ENCODE results near the gene SLFN12L. TPM values are rescaled to one million over a fixed set of nuclear protein-coding genes. Genes with fewer than 3 reads are reported as not detected.

The SLFN12L gene
- total RNA-seq, 1 donor from 2014 or later = 0.18 TPM

DNA sequence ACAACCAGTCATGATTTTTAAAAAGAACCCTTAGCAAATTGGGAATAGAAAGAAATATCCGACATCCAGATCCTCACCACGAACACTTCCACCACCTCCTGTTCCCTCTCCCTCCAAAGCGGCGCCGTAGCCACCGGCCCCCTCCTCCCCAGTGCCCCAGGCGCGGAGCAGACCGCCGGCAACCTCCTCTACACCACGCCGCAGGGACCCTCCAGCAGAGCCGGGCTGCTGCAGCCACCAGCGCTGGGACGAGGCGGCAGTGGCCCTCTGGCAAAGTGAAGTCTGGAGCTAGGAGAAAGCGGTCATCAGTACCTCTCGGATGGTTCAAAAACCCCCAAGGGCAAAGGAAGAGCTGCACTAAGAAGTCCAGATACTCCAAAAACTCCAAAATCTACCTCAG lies 47.5 kb downstream of the SLFN12L start:
- Mint-ChIP-seq H3K36me3 (no peaks in the 10 kb centered on the region), H3K4me3 (no peak overlapping the region)
- no peak for DNase-seq (ENCODE audit: low spot score in 2 of 2, unreplicated experiment in 2 of 2)

DNA sequence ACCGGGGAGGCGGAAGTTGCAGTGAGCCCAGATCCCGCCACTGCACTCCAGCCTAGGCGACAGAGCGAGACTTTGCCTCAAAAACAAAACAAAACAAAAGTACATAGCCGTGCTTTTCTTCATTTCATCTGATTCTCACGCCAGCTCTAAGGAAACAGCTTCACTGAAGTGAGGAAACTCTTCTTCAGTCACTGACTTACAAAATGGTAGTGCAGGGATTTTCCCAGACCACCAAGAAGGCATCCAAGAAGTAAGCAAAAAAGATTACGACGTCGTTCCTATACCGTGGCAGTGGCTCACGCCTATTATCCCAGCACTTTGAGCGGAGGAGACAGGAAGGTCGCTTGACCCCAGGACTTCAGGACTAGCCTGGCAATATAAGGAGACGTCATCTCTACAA lies 48.5 kb downstream of the SLFN12L start:
- H3K27me3 Mint-ChIP-seq (ENCODE audit: low read depth) = peaks cover 98% of the 10 kb centered on the region
- H3K9me3 Mint-ChIP-seq = no peaks in the 10 kb centered on the region
- H3K36me3 Mint-ChIP-seq = no peaks in the 10 kb centered on the region
- H3K4me3 Mint-ChIP-seq = no peak overlapping the region
- no peak for DNase-seq (ENCODE audit: low spot score in 2 of 2, unreplicated experiment in 2 of 2)
- H3K27ac Mint-ChIP-seq = no peak overlapping the region
- H3K4me1 Mint-ChIP-seq = peaks cover 3% of the 10 kb centered on the region
- TF ChIP-seq, protein P1, sequence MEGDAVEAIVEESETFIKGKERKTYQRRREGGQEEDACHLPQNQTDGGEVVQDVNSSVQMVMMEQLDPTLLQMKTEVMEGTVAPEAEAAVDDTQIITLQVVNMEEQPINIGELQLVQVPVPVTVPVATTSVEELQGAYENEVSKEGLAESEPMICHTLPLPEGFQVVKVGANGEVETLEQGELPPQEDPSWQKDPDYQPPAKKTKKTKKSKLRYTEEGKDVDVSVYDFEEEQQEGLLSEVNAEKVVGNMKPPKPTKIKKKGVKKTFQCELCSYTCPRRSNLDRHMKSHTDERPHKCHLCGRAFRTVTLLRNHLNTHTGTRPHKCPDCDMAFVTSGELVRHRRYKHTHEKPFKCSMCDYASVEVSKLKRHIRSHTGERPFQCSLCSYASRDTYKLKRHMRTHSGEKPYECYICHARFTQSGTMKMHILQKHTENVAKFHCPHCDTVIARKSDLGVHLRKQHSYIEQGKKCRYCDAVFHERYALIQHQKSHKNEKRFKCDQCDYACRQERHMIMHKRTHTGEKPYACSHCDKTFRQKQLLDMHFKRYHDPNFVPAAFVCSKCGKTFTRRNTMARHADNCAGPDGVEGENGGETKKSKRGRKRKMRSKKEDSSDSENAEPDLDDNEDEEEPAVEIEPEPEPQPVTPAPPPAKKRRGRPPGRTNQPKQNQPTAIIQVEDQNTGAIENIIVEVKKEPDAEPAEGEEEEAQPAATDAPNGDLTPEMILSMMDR (IDR thresholded peaks at IDR 0.05; ENCODE audit: unreplicated experiment) = no peak

More for the DNA sequence above, 47.5 kb downstream of the SLFN12L start:
- Mint-ChIP-seq H3K27me3 (ENCODE audit: low read depth) (peaks cover 95% of the 10 kb centered on the region), H3K27ac (no peak overlapping the region), H3K9me3 (no peaks in the 10 kb centered on the region), H3K4me1 (peaks cover 3% of the 10 kb centered on the region)
- TF ChIP-seq, protein P1 (IDR thresholded peaks at IDR 0.05; ENCODE audit: unreplicated experiment) = no peak

DNA sequence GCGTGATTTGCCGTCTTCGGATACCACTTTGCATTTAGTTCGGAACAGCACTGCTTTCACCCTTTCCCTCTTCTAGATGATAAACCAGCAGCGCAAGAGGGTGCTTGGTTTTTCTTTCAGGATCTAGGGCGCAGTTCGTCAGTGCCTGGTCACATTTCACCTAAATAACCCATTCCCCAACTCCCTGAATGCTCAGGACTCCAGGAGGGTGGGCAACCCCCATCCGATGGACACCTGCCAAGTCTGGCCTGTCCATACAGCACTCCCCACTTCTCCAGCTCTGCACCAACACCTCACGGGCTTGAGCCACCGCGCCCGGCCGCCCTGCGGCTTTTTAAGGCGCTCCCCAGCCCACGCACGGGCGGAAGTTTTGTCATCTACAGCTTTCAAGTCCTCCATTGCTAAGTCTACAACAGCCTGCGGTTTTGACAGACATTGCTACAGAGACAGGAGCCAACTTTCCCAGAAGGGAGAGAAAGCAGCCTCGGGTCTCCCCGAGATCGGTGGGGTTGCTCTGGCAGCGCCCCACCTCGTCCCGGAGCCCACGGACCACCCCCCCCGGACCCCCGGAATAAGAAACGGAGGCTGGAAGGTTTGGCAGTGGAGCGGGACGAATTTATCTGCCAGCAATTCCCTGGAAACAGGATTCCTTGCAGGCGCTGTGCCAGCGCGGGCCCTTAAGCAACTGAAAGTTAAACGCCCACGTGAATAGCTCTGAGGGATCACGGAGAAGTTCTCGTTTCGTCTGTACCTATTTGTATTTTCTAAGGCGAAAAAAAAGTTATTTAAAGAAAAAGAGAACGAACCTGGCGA lies 50.4 kb downstream of the SLFN12L start:
- no peak for DNase-seq (ENCODE audit: low spot score in 2 of 2, unreplicated experiment in 2 of 2)
- Mint-ChIP-seq H3K4me3 (peak overlapping the region; percentile 61), H3K27ac (no peak overlapping the region), H3K4me1 (peaks cover 3% of the 10 kb centered on the region), H3K27me3 (ENCODE audit: low read depth) (peaks cover 98% of the 10 kb centered on the region), H3K36me3 (no peaks in the 10 kb centered on the region), H3K9me3 (no peaks in the 10 kb centered on the region)
- TF ChIP-seq, protein P1 (IDR thresholded peaks at IDR 0.05; ENCODE audit: unreplicated experiment) = no peak

DNA sequence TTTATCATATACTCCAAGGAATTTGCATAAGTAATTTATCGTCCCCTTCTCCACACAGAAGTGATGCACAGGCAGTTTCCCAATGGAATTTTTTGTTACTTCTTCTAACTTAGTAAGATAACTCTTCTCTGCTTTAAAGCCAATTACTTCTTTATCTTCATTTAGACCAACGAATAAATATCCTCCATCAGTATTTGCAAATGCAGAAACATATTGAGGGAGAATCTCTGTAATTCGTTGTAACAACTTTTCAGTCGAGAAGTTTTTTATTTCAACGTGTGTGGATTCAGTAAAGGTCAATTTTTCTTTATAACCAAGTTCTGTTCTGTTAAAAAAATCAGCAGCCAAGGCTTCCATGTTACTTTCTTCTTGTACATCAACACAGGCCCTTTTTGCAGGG lies 58.2 kb downstream of the SLFN12L start:
- no peak overlapping the region for H3K4me3 Mint-ChIP-seq
- no peak overlapping the region for H3K27ac Mint-ChIP-seq
- no peaks in the 10 kb centered on the region for H3K4me1 Mint-ChIP-seq
- no peaks in the 10 kb centered on the region for H3K9me3 Mint-ChIP-seq
- no peaks in the 10 kb centered on the region for H3K36me3 Mint-ChIP-seq
- TF ChIP-seq, protein P1 (IDR thresholded peaks at IDR 0.05; ENCODE audit: unreplicated experiment) = no peak
- peaks cover 88% of the 10 kb centered on the region for H3K27me3 Mint-ChIP-seq (ENCODE audit: low read depth)
- no peak for DNase-seq (ENCODE audit: low spot score in 2 of 2, unreplicated experiment in 2 of 2)

DNA sequence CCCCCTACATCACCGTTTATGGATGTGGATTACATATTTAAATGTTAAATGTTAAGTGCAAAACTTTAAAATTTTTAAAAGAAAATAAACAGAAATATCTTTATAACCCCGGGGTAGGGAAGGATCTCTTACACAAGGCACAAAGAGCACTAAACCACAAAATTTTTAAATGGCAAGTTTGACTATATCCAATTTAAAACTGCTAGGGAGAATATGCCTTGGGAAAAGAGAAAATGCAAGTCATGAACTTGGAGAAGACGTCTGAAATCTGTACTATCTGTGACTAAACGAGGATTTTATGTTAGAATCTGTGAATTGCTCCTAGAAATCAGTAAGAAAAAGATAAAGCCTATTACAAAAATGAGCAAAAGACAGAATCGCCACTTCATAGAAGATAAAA lies 60.2 kb downstream of the SLFN12L start:
- Mint-ChIP-seq H3K27me3 (ENCODE audit: low read depth) (peaks cover 86% of the 10 kb centered on the region), H3K4me1 (no peaks in the 10 kb centered on the region), H3K27ac (no peak overlapping the region), H3K36me3 (no peaks in the 10 kb centered on the region), H3K9me3 (peaks cover 7% of the 10 kb centered on the region), H3K4me3 (no peak overlapping the region)
- no peak for DNase-seq (ENCODE audit: low spot score in 2 of 2, unreplicated experiment in 2 of 2)
- TF ChIP-seq, protein P1 (IDR thresholded peaks at IDR 0.05; ENCODE audit: unreplicated experiment) = no peak
